T-helper 9 cell (primary cell): Measurements from ENCODE around the gene TTYH1.
"Not testable (repeated sequence)": the region's sequence is repeated elsewhere in the genome, so short reads cannot be mapped to it uniquely, and the experiment has no call there.

ENCODE experiments used
- DNase-seq: peaks from one replicate; pipeline ENCODE4 v3.0.0-alpha.2; 2020

Gene TTYH1

DNA sequence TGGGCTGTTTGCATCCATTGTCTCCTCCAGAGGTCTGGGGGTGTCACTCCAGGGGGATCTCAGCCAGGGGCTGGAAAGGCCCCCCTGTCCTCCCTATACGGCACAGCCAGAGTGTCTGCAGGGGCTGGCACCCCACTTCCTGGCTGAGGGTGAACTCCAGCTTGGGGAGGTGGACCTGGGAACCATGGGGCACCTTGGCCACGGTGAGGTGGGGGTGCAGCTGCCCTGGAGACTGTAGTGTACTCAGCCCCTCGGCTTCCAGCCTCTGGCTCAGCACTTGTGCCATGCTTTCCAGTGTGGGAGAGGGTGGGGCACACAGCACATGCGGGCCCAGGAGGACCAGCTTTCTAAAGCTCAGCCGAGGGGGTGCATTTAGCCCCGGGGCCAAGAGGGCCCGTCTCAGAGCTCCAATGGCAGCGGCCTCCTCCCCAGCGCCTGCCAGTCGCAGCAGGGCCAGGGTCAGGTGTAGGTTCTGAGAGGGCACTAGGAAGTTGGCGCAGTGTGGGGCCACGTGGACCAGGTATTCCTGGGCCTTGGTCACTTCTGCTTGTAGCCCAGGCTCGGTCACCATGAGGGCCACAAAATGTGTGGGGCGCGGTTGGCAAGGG lies 46.9 kb downstream of the TTYH1 start:
- DNase-seq, result no peak

DNA sequence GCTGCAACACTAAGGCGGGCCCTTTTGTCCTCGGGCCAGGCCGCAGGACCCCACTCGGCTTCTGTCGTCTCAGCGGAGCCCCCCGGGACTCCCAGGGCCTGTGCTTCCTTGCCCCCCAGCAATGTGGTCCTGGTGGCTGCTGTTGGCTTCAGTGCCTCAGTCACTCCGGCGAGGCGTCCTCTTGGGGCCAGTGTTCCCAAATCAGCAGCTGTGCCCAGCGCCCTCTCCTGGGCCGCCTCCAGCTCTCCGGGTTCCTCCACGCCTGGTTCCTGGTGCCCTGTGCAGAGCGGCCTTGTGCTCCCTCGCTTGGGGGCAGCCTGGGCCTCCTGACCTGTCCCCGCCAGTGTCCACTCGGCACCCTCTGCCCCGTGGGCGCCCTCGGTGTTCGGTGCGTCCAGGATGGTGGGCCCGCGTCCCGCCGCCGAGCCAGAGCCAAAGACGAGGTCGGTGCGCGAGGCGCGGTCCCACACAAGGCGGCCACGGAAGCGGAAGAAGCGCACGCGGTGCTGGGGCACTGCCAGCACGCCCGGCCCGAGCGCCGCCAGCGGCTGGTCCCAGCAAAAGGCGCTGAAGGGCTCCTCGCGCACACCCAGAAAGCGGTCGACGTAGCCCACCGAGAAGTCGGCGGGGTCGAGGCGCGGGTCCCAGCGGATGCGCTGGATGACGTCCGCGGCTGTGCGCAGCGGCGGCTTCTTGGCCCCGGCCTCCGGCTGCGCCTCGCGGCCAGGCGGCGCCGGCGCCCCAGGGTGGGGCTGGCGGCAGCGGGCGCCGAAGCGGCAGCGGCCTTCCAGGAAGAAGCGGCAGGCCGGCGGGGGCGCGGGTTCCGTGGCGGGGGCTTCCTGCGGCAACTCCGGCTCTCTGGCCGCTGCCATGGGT lies 47.6 kb downstream of the TTYH1 start:
- DNase-seq, result peak; percentile 59

DNA sequence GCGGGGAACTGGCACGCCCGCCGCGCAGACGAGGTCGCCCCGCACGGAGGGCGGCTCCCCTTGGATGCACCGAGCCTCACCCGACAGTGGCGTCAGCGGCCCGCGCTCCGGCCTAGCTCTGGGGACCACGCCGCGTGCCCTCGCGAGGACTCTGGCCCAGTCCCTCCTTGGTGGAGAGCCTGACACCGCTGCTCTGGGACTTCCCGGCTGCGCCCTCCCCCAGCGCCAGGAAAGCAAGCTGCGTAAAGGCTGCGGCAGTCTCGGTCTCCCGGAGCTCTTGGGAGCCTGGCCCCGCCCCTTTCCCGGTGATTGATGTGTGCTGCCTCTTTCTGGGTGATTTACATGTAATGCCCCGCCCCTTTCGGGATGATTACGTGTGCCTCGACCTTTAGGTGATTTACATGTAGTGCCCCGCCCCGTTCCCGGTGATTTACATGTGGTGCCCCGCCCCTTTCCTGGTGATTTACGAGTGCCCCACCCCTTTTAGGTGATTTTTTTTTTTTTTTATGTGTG lies 48.3 kb downstream of the TTYH1 start, which contains the start of gene LENG9:
Gene LENG9 (minus strand): TSS at position 248 of the 513 bp plus-strand sequence. CDS start 252 bp downstream, outside the sequence.
- DNase-seq, result peak; percentile 90

DNA sequence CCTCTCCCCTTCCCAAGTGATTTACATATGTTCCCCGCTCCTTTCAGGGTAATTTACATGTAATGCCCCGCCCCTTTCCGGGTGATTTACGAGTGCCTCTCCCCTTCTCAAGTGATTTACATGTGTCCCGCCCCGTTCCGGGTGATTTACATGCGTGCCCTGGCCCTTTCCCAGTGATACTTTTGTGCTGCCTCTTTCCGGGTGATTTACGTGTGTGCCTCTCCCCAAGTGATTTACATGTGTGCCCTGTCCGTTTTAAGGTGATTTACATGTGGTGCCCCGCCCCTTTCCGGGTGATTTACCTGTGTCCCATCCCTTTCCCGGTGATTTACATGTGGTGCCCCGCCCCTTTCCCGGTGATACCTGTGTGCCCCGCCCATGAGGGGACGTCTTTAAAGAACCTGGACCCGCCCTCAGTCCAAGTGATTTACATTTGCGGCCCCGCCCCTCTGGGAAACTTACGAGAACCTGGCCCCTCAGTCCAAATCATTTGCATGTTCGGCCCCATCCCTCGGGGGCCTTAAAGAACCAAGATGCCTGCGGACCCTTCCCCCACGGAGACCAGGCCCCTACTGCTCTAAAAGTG lies 48.9 kb downstream of the TTYH1 start:
- DNase-seq, result peak; percentile 72

DNA sequence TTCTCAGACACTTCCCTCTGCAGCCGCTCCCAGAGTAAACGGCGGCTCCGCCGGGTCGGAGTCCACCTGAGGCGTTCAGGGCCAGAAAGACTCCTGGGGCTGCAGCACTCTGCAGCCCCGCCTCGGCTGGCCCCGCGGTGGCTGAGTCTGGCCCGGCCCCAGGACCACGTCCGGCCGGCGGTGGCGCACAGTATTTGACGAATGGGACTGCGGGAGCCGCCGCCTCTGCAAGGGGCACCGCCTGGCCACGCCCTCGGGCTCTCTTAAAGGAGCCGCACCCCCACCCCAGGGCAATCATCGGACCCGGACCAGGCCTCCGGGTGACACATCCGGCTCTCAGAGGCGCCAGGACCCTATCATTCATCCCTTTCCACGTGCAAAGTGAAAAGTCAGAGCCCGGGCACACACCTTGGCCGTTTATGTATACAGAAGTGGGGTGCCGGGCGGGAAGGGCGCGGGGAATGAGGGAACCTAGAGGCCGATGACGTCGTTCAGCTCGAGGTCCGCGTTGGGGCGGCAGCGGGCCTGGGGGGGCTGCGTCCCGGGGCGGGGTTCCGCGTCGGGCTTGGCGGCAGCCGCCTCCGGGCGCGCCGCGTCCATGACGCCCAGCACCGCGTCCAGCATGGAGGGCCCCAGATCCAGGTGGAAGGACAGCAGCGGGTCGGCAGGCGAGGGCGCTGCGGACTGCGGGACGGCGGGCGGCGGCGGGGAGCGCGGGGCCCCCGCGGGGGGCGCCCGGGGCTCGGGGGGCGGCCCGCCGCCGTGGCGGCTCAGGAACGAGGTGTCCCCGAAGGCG lies 49.6 kb downstream of the TTYH1 start:
- peak; percentile 50 for DNase-seq

DNA sequence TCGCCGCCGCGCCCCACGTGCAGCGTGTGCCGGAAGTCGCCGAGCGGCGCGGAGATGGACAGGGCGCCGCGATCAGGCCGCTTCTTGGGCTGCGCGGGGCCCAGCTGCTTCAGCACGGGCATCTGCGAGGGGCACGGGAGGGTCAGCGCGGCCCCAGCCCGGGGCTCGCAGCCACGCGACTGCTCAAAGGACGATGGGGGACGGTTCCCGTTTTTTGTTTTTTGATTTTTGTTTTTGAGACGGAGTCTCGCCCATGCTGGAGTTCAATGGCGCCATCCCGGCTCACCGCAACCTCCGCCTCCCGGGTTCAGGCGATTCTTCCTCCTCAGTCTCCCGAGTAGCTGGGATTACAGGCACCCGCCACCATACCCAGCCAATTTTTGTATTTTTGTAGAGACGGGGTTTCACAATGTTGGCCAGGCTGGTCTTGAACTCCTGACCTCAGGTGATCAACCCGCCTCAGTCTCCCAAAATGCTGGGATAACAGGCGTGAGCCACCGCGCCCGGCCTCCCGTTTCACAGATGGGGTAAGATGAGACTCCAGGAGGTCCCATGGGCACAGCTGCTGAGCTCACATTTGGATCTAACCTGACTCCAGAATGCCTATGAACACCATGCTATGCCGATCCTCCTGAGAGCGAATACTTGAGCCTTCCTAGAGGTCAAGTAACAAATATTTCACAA lies 50.3 kb downstream of the TTYH1 start:
- no peak for DNase-seq

DNA sequence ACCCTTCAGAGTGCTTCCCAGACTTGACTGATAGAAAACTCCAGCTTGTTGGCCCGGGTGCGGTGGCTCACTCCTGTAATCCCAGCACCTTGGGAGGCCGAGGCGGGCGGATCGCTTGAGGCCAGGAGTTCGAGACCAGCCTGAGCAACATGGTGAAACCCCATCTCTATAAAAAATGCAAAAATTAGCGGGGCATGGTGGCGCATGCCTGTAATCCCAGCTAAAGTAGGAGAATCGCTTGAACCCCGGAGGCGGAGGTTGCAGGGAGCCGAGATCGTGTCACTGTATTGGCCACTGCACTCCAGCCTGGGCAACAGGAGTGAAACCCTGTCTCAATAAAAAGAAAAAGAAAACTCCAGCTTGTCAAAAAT lies 50.8 kb downstream of the TTYH1 start:
- DNase-seq, result not testable (repeated sequence)

DNA sequence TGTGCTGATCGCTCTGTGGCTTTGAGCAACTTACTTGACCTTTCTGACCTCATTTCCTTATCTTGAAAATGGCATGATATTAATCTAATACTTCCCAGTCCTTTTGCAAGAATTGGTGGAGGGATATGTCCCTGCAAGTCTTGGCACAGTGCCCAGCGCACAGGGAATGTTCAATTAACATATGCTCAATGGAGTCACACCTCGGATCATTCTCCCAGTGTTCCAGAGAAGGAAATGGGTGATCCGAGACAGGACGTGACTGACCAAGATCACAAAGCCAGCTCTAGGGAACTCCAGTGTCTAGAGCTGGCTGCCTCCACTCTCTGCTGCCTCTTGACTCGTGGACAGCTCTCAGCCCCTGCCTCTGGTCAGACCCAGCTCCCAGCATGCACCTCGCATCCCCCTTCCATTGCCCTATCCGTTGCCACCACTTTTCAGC lies 54.3 kb downstream of the TTYH1 start:
- DNase-seq, result no peak

DNA sequence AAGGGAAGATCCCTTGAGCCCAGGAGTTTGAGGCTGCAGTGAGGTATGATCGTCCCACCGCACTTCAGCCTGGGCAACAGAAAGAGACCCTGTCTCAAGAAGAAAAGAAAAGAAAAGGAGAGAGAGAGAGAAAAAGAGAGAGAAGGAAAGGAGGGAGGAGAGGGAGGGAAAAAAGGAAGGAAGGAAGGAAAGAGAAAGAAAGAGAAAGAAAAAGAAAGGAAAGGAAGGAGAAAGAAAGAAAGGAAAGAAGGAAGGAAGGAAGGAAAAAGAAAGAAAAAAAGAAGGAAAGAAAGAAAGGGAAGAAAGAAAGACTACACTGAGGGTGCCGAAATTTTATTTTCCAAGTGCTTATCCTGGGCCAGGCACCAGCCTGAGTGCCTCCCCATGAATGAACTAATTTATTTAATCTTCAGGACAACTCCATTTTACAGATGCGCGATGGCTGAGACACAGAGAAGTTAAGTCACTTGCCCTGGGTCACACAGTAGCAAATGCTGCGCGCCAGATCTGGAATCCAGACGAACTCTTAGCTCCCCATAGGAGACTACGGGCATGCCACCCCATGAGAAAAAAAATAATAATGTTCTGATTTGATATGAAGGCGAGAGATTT lies 55.1 kb downstream of the TTYH1 start:
- DNase-seq, result no peak

DNA sequence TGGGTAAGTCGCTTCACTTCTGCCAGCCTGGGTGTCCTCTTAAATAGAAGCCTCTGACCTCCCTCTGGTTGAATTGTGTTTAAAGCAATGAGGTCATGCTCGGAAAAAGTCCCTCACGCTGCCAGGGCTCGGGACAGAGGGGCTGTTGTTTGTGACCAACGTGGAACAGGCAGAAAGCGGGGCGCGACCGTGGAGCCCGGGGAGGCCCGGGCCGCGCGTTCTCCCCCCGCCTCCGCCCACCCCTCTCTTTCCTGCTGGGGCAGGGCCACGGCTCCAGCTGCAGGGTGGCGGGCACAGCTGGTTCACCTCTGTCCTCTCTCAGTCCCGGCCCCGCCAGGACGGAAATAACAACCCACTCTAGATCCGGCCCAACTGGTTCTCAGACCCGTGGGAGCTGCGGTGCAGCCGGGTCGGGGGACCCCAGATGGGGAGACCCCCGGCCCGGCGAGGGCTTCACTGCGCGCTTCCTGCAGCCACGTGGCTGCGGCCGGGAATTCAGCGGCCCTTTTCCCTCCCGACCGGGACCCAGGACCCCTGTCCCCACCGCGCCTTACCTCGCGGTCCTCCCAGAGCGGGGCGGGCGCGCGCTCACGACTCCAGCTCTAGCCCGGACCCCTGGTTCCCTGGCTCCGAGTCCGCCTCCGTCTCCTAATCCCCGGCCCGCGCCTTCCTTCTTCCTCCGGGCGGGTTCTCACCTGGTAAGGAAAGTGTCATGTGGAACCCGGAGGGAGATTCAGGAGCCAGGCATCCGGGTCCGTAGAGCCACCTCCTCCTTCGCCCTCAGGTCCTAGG lies 55.9 kb downstream of the TTYH1 start:
- no peak for DNase-seq

DNA sequence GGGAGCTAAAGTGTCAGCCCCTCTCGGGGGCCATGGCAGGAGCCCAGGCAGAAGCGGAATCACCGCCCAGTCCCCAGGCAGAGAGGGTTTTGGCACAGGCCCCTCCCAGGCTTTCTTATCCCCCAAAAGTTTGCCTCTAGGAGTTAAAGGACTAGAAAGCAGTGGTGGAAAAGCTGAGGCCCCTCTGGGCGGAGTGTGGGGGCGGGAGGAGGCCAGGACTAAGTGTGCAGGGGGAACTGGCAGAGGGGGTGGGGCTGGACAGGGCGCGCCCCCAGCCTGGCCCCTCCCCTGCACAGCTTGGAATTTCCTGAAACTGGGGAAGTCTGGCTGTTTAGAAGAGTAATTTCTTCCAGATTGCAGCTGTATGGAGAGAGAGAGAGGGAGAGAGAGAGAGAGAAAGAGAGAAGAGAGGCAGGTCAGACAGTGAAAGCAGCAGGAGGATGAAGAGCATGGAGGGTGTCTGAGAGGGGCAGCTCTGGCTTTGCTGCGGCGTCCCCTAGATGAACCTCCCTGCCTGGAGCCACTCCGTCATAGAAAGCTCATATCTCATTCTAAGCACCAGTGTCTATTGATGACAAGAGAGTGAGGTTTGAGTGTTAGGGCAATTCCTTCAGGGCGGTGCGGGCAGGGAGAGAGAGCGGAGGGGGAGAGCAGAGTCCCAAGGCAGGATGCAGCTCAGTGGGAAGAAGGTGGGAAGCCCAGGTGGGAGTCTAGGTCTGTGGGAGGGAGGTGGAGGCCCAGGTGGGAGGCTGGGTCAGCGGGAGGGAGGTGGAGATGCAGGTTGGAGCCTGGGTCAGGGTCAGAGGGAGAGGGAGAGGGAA lies 58.0 kb downstream of the TTYH1 start, which contains the start of gene CDC42EP5:
Gene CDC42EP5 (minus strand): TSS at position 226 of the 821 bp plus-strand sequence. CDS start 7,749 bp downstream, outside the sequence.
- DNase-seq, result no peak

DNA sequence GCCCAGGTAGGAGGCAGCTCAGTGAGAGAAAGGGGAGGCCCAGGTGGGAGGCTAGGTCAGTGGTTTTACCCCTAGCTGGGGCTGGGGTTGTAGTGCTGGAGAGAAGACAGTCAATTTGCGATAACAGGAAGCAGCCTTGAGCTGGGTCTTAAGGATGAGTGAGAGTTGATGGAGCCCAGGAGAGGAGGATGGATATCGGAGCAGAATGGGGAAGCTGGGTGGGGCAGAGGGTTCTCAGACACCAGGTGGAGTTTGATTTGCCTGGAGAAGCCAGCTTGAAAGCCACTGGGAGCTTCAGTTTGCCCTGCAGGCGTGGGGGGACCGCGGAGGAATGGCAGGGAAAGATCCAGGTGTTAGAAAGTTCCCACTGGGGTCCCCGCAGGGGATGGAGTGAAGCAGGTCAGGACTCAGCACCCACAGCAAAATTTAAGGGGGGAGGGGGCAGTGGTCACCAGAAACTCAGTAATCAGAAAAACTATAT lies 58.7 kb downstream of the TTYH1 start:
- no peak for DNase-seq

DNA sequence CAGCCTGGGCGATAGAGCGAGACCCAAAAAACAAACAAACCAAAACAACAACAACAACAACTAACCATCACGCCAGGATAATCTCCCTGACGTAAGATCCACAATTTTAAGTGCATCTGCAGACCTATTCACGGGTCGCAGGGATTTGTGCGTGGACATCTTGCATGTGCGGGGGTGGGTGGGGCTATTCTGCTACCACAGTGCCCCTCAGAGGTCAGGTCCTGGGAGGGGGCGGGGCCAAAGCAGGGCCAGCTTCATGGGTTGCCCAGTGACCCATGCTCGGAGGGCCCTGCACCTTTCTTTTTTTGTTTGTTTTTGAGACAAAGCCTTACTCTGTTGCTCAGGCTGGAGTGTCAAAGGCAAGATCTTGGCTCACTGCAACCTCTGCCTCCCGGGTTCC lies 60.4 kb downstream of the TTYH1 start:
- DNase-seq, result no peak

DNA sequence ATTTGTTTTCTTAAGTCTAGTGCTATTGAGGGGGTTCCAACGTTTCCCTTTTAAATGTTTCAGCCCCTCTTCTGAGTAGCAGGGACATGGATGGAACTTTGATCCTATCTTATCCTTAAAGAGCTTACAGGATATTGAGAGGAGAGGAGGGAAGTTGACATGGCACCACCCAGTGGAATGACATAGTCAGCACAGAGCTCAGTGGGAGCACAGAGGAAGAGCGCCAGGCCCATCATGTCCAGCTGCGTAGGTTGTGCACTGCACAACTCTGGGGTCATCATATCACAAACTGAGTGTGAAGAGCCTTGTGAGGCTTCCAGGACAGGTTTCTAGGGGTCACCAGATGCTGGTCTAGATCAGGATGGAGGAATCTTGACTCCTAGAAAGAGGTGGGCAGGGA lies 62.4 kb downstream of the TTYH1 start:
- no peak for DNase-seq

DNA sequence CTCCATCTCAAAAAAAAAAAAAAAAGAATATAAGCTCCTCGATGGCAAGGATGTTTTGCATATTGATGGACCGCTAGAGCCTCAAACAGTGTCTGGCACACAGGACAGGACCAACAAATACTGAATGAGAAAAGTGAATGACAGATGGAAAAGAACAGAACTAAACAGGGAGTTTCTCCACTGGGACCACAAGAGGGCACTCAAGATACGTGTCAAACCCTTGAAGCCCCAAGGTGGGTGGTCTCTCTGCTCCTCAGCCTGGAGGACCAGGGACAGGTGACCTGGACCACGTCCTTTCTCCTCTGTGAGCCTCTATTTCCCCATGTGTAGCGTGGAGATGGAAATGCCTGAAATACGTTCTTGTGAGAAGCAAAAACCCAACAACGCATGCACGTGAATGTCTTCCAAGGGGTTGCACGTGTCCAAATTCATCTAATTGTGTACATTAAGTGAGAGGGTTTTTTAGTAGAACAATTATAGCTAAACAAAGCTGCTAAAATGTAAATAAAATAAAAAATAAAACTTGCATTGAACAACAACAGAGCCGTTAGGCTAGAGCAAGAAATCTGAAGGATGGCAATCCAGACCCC lies 63.5 kb downstream of the TTYH1 start:
- no peak for DNase-seq

DNA sequence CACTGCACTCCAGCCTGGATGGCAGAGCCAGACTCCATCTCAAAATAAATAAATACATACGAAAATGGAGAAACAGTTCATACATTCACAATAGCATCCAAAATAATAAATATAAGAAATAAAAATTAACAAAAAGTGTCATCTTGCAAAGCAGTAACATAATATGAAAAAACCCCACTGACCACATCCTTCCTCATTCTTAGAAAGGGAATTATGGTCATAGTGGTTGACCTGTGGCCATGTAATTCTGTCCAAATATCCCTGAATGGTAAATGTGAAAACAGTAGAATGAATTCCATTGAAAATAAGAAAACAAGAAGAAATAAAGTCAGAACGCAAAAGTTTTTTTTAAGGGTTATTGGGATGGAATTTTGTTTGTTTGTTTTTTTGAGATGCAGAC lies 64.8 kb downstream of the TTYH1 start:
- DNase-seq, result no peak

DNA sequence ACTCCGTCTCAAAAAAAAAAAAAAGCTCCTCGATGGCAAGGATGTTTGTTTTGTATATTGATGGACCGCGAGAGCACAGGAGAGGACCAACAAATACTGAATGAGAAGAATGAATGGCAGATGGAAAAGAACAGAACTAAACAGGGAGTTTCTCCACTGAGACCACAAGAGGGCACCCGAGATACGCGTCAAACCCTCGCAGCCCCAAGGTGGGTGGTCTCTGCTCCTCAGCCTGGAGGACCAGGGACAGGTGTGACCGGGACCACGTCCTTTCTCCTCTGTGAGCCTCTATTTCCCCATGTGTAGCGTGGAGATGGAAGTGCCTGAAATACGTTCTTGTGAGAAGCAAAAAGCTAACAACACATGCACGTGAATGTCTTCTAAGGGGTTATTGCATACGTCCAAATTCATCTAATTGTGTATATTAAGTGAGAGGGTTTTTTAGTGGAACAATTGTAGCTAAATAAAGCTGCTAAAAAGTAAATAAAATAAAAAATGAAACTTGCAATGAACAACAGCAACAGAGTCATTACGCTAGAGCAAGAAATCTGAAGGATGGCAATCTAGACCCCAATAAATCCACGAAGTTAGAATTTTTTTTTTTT lies 66.2 kb downstream of the TTYH1 start:
- peak; percentile 32 for DNase-seq

DNA sequence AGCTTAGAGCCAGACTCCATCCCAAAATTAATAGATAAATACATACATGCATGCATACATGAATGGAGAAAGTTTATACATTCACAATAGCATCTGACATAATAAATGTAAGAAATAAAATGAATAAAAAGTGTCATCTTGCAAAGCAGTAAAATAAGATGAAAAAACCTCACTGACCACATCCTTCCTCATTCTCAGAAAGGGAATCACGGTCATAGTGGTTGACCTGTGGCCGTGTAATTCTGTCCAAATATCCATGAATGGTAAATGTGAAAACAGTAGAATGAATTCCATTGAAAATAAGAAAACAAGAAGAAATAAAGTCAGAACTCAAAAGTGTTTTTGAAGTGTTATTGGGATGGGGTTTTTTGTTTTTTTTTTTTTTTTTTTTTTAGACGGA lies 67.6 kb downstream of the TTYH1 start:
- no peak for DNase-seq

DNA sequence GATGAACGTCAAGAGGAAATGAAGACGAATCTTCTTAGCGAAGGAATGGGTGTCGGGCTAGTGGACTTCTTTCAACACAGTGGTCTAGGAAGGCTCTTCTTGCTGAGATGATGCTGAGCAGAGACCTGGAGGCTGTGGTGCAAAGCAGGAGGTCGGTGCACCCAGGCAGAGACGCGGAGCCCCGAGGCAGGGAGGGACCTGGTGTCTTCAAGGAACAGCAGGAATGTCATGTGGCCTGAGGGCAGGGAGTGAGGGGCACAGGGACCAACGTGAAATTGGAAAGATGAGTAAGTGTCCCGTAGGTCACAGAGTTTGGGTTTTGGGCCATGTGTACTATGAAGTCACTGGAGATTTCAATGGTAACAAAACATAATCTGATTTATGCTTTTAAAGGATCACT lies 69.2 kb downstream of the TTYH1 start:
- no peak for DNase-seq
